CMK (cell line): Measurements from ENCODE around the gene HHEX.
"Not testable (repeated sequence)": the region's sequence is repeated elsewhere in the genome, so short reads cannot be mapped to it uniquely, and the experiment has no call there.

Source experiments
- DNase-seq: peaks from one replicate; pipeline ENCODE4 v3.0.0-alpha.2; 2010; ENCODE audit warnings: low read depth

HHEX gene

GRCh38 chr10:92689663-92690210 lies at the start of gene HHEX:
TSS of gene HHEX (plus strand) at chr10:92689955. CDS start at chr10:92689987, 32 bp downstream.
- peak; percentile 48 for DNase-seq

DNA sequence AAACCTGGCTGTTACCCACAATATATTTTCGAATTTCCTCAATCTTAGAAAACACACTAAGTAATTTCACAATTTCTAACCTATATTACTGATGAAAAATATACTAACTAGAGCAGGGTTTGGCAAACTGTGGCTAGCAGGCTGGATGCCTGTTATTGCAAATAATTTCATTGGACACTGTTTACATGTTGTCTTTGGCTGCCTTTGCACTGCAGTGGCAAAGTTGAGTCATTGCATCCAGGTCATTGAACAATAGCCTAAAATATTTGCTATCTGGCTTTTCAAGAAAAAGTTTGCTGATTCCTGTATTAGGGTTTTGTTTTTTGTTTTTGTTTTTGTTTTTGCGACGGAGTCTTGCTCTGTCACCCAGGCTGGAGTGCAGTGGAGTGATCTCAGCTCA lies 49.6 kb upstream of the HHEX start:
- DNase-seq: no peak

GRCh38 chr10:92641492-92641891 lies 48.3 kb upstream of the HHEX start:
- no peak for DNase-seq

- no peak for DNase-seq
Measured at GRCh38 chr10:92644921-92645320, 44.8 kb upstream of the HHEX start.

GRCh38 chr10:92650864-92651263 lies 38.9 kb upstream of the HHEX start:
- not testable (repeated sequence) for DNase-seq

DNA sequence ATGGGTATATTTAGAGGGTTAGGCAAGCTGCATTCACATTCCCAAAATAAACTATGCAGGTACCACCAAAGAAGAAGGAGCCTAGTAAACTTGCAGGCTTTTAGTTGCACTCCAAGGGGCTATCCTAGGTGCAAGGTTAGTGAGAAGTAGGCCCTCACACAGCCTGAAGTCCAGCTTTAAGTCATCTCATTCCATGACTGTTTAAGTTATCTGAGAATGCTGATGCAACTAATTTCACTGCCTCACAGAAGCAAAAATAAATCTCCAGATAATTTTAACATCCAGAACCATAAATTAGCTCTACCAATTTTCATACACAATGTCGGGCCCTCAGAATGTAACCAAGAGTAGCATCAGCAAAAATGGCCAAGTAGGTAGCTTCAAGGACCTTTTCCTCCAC lies 34.3 kb upstream of the HHEX start:
- DNase-seq: no peak

GRCh38 chr10:92656266-92656961 lies 33.3 kb upstream of the HHEX start:
- no peak for DNase-seq

DNA sequence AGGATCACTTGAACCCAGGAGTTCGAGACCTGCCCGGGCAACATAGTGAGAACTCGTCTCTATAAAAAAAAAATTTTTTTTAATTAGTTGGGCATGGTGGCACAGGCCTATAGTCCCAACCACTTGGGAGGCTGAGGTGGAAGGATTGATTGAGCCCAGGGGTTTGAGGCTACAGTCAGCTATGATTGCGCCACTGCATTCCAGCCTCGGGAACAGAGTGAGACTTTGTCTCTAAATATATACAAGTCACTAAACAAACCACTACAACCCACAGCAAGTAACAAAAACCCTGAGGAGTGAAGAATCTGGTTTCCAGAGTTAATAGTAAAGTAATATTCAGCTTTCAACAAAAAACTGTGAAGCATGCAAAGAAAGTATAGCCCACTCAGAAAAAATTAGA lies 32.7 kb upstream of the HHEX start:
- DNase-seq: no peak

GRCh38 chr10:92662848-92663247 lies 26.9 kb upstream of the HHEX start:
- no peak for DNase-seq

DNA sequence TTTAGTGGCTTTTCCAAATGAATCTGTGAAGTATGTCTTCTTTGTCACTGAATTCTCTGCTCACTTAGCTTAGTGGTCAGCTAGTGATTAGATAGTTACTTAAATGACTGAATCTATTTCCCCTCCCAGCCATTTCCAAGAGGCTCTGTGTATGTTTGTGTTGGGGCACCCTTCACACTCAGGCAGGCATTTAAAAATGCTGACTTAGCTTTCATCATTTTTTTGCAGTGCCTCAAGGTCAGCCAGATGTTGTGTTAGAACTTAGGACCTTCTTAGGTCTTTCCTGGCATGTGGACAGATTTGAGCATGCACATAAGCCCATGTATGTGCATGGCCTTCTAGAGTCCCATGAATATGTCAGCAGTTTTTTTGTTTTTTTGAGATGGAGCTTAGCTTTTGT lies 25.4 kb upstream of the HHEX start:
- no peak for DNase-seq

- DNase-seq: no peak
Measured at GRCh38 chr10:92667078-92667477, 22.7 kb upstream of the HHEX start.

GRCh38 chr10:92677708-92678107 lies 12.0 kb upstream of the HHEX start:
- no peak for DNase-seq

DNA sequence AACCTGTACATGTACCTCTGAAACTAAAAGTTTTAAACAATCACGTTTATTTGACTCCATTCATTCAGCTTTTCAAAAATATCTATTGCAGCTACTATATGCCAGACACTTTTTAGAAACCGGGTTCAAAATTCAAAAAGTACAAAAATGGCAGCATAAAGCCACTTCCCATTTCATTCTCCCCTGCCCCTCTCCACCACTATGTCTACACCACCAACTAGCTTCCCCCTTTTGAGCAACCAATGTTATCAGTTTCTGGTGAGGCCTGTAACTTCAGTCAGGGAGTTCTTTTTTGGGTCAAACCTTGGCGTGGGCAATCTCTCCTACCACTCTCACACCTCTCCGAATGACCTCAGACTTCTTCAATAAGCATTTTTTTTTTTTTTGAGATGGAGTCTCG lies 11.5 kb upstream of the HHEX start:
- no peak for DNase-seq

DNA sequence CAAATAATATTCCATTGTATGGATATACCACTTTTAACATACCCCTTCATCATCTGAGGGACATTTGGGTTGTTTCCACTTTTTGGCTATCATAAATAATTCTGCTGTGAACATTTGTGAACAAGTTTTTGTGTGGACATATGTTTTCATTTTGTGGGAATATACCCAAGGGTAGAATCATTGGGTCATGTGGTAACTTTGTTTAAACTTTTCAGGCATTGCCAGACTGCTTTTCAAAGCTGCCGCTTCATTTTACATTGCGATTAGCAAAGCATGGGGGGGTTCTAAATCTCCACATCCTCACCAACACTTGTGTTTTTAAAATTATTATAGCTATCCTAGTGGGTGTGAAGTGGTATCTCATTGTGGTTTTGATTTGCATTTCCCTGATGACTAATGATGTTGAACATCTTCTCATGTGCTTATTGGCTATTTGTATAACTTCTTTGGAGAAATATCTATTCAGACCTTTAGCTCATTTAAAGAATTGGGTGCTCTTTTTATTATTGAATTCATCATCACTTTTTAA lies 8.4 kb upstream of the HHEX start:
- no peak for DNase-seq

GRCh38 chr10:92688573-92688926 lies 1.2 kb upstream of the HHEX start:
- no peak for DNase-seq

DNA sequence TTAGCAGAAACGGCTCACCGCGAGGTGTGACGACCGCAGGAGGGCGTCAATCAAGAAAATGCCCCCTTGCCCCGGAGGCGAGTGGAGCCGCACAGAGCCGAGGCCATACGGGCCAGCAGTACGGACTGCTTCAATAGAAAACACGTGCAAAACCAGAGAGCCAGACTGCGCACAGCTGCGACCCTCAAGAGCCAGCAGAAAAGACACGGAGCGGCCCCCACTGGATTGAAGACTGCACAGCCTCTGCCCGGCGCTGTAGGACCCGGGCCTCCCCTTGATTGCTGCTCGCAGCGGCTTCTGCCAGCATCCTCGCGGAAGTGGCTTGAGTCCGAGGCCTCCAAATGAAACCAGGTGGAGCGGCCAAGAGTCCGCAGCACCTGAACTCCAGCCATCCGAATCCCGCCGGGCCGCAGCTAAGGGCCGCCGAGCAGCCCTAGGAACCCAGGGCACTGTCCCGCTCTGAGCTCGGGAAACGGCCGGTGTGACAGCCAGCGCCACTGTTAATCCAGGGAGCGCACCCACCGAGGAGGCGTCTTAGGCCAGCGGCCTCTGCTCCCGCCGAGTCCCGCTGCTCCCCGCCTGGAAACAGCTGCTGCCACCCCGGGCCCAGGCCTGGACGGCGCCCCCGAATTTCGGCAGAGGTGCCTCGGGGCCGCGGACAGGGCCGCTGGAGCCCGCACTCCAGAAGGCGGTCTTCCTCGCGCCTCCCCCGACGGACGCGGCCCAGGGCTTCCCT lies 660 bp upstream of the HHEX start:
- no peak for DNase-seq

DNA sequence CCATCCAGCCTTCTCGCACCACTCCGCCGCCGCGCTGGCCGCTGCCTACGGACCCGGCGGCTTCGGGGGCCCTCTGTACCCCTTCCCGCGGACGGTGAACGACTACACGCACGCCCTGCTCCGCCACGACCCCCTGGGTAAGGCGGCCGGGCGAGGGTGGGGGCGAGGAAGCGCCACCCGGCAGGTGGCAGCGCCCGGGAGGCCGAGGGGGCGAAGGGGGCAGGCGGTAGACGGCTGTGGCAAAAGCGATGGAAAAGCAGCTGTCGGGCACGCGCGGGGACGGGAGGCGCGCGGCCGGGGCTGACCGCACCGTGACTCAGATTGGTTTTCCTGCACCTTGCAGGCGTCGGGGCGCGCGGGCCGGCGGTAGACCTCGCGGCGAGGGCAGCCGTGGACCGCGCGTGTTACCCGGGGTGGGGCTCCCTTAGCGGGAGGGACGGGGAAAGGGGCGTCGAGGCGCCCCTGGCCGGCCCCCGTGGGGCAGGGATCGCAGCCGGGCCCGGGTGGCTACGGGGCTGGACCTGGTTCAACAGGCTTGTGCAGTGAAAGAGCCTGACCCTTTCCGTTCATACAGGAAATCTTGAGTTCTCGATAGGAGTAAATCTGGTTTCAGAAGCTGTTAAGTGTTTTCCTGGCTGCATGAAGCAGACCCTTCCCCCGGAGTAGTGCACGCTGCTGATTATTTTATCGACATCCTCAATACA lies 608 bp downstream of the HHEX start:
- DNase-seq: peak; percentile 86

DNA sequence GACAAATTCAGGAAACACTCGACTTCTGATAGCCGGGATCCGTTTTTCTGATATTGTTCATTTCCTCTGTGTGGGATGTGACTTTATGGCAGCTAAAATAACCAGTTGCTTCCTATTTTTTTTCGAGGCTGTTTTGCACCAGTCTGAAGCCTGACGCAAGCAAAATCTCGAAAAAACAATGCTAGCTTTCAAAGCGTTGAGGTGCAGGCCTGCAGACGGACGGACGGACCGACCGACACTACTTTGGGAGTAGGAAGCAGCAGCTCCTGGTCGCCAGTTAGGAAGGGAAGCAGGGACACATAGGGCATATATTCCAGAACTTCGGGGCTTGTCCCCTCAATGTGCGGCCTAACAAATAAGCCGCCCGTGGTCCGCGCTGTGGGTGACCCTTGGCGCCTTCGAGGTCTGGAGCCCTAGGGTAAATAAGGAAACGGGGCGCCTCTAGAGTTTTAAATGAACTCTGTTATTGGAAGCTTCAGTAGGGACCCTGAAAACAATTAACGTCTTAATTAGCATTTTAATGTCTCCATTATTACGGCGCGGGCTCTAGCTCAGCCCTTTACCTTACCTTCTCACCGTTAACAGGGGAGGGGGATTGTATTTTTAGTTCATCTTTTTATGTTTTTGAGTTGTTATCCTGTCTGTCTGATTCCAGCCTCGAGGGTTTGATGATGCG lies 1.3 kb downstream of the HHEX start:
- no peak for DNase-seq

DNA sequence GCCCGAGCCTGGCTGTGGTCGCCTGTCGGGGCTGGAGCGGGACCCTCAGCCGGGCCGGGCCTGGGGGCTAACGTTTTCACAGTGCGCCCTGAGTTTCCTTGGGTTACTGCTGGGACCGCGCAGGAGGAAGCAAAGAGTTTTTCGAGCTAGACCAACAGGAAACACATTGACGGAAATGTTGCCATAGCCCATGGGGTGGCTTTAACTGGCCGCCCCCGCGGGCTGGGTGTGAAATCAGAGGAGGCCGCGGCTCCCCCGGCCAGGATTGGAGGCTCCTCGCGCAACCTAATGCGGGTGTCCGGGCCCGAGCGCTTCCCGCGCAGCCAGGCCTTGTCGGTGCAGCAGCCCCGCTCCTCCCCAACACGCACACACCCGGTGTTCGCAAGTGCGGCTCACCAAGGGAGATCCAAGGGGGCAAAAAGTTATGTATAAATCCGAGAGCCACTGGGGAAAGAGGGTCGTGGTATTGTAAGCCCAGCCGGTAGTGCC lies 1.9 kb downstream of the HHEX start:
- no peak for DNase-seq

DNA sequence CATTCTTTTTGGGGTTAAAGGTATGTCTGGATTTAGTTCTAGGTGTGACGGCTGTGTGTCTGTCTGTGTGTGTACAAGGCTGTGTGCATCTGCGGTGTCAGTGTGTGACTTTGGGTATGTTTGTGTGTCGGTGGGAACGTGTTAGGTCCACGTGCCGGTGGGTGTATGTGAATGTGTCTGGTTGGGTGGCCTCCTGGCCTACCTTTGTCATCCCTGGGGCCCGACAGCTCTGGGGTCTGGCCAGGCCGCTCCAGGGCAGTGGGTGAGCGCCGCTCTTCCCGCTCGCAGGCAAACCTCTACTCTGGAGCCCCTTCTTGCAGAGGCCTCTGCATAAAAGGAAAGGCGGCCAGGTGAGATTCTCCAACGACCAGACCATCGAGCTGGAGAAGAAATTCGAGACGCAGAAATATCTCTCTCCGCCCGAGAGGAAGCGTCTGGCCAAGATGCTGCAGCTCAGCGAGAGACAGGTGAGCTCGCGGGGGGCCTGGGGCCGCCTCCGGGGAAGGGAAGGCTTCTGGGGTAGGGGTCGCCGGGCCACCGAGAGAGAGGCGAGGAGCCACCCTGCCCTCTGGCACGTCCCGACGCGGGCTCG lies 2.4 kb downstream of the HHEX start:
- DNase-seq: no peak

DNA sequence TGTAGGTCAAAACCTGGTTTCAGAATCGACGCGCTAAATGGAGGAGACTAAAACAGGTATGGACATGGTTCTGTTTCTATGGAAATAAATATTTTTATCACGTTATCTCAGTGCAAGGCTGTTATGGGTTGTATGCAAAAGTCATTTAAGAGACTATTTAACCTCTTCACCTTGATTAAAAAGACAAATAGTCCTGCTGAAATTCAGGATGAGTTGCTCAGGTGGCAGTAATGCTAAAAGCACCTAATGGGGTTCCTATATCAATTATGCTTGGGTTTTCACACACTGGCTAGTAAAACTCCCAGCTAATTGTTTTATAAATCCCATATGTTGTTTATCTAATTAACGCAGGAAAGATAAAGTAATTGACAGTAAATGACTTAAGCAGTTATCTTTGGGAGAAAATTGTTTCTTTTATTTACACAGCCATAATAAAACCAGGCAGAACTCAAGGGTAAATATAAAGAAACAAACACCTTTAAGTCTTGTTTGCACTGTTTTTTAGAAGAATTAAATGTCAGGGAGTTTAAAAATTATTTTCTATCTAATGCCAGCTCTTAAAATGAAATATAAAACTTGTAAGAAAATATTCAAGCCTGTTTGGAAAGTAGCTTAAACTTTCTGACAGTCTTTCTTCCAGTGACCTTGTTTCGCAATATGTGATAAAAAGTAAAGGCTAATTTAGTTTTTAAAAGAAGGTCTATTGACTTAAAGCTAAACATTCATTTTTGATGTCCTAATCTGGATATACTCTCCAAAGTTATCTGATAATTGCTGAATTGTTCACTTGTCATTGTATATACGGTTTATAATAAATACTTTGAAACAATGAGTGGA lies 3.2 kb downstream of the HHEX start:
- no peak for DNase-seq
